ENCODE results near the gene BAIAP2L2. TPM values are rescaled to one million over a fixed set of nuclear protein-coding genes. Genes with fewer than 3 reads are reported as not detected.
"Not testable (repeated sequence)": the region's sequence is repeated elsewhere in the genome, so short reads cannot be mapped to it uniquely, and the experiment has no call there.

The BAIAP2L2 gene
- total RNA-seq, result under 1 TPM in 1 of 4 donors, not detected in 3; 0.58 TPM

- H3K4me3 ChIP-seq, result no peak within 1 kb of the TSS
- 58 to 90% methylated on average over 3 to 5 of the region's 19 CpGs for WGBS, 2 donors (ENCODE audit: low coverage in 1 of 2)
- no peak for TF ChIP-seq POLR2AphosphoS5 (IDR thresholded peaks at IDR 0.05)
- TF ChIP-seq POLR2A (IDR thresholded peaks at IDR 0.05), result no peak
- TF ChIP-seq EP300 (IDR thresholded peaks at IDR 0.05), result no peak
- TF ChIP-seq CTCF (IDR thresholded peaks at IDR 0.05), result no peak
Measured at GRCh38 chr22:38110008-38110862, at the start of gene BAIAP2L2. BAIAP2L2 (minus strand) TSS chr22:38110684; CDS start chr22:38110525, 159 bp downstream.

GRCh38 chr22:38155703-38156102, 45.2 kb upstream of the BAIAP2L2 start:
- H3K9me3 ChIP-seq, result no peaks in the 10 kb centered on the region
- no peak overlapping the region for H3K27ac ChIP-seq
- no peaks in the 10 kb centered on the region for H3K4me1 ChIP-seq
- H3K4me3 ChIP-seq, result no peak overlapping the region
- WGBS, 2 donors (ENCODE audit: low coverage in 1 of 2), result 83% methylated on average over 1 of the region's 1 CpG; no CpG with 5 or more reads in 1 of the 2 donors
- no peaks in the 10 kb centered on the region for H3K27me3 ChIP-seq
- ATAC-seq, result no peak
- no peaks in the 10 kb centered on the region for H3K36me3 ChIP-seq
- TF ChIP-seq POLR2A (IDR thresholded peaks at IDR 0.05) (no peak), POLR2AphosphoS5 (IDR thresholded peaks at IDR 0.05) (no peak), CTCF (IDR thresholded peaks at IDR 0.05) (no peak), EP300 (IDR thresholded peaks at IDR 0.05) (no peak)

More at GRCh38 chr22:38110008-38110862, at the start of gene BAIAP2L2:
- Histone ChIP-seq H3K9me3 (no peaks in the 10 kb centered on the region), H3K4me1 (peaks cover 0 to 24% (median 0%) of the 10 kb centered on the region in 3 donors), H3K27me3 (no peaks in the 10 kb centered on the region), H3K27ac (no peak within 1 kb of the TSS), H3K36me3 (peaks cover 0 to 23% of the 10 kb centered on the region in 2 donors)
- ATAC-seq, result no peak

- no CpG with 5 or more reads among the region's 1 CpG for WGBS, 2 donors (ENCODE audit: low coverage in 1 of 2)
- H3K9me3 ChIP-seq, H3K27ac ChIP-seq, ATAC-seq, H3K4me3 ChIP-seq, H3K27me3 ChIP-seq, H3K4me1 ChIP-seq, H3K36me3 ChIP-seq: not testable (repeated sequence)
Measured at GRCh38 chr22:38154563-38154915, 44.1 kb upstream of the BAIAP2L2 start.

GRCh38 chr22:38153821-38154562, 43.5 kb upstream of the BAIAP2L2 start:
- Histone ChIP-seq H3K27ac (no peak overlapping the region), H3K4me3 (no peak overlapping the region), H3K4me1 (no peaks in the 10 kb centered on the region), H3K9me3 (no peaks in the 10 kb centered on the region), H3K36me3 (no peaks in the 10 kb centered on the region), H3K27me3 (no peaks in the 10 kb centered on the region)
- ATAC-seq, result no peak
- 40 to 100% methylated on average over 1 of the region's 4 CpGs for WGBS, 2 donors (ENCODE audit: low coverage in 1 of 2)
- TF ChIP-seq EP300 (IDR thresholded peaks at IDR 0.05), result no peak

- 86 to 96% methylated on average over 3 to 8 of the region's 8 CpGs for WGBS, 2 donors (ENCODE audit: low coverage in 1 of 2)
- no peak overlapping the region for H3K27ac ChIP-seq
- H3K27me3 ChIP-seq, result no peaks in the 10 kb centered on the region
- no peak overlapping the region for H3K4me3 ChIP-seq
- TF ChIP-seq POLR2AphosphoS5 (IDR thresholded peaks at IDR 0.05) (no peak), CTCF (IDR thresholded peaks at IDR 0.05) (no peak), POLR2A (IDR thresholded peaks at IDR 0.05) (no peak), EP300 (IDR thresholded peaks at IDR 0.05) (no peak)
- no peaks in the 10 kb centered on the region for H3K9me3 ChIP-seq
- H3K36me3 ChIP-seq, result no peaks in the 10 kb centered on the region
- ATAC-seq, result no peak
- H3K4me1 ChIP-seq, result no peaks in the 10 kb centered on the region
Measured at GRCh38 chr22:38151126-38151500, 40.6 kb upstream of the BAIAP2L2 start.
